ELR (cell line): ENCODE measurements around the gene COL19A1.

ENCODE experiments used
- DNase-seq: peaks from one replicate; pipeline ENCODE4 v3.0.0-alpha.2; 2015; ENCODE audit warnings: low read depth

The COL19A1 gene

GRCh38 chr6:70125602-70126001 is 259.2 kb downstream of the COL19A1 start:
- no peak for DNase-seq

GRCh38 chr6:70129341-70129740 is 263.0 kb downstream of the COL19A1 start:
- no peak for DNase-seq

GRCh38 chr6:70130865-70131264 is 264.5 kb downstream of the COL19A1 start:
- no peak for DNase-seq

GRCh38 chr6:70131528-70131927 is 265.2 kb downstream of the COL19A1 start:
- no peak for DNase-seq

GRCh38 chr6:70133246-70133645 is 266.9 kb downstream of the COL19A1 start:
- DNase-seq = no peak

GRCh38 chr6:70134542-70134941 is 268.2 kb downstream of the COL19A1 start:
- DNase-seq = no peak

- DNase-seq = no peak
Observed at GRCh38 chr6:70135219-70136160, 269.1 kb downstream of the COL19A1 start.

GRCh38 chr6:70136996-70137395 is 270.6 kb downstream of the COL19A1 start:
- no peak for DNase-seq

- DNase-seq = no peak
Observed at GRCh38 chr6:70140496-70140895, 274.1 kb downstream of the COL19A1 start.

- no peak for DNase-seq
Observed at GRCh38 chr6:70142034-70142433, 275.7 kb downstream of the COL19A1 start.

- DNase-seq = no peak
Observed at GRCh38 chr6:70145178-70145577, 278.8 kb downstream of the COL19A1 start.

- no peak for DNase-seq
Observed at GRCh38 chr6:70149209-70149788, 282.9 kb downstream of the COL19A1 start.

- no peak for DNase-seq
Observed at GRCh38 chr6:70150521-70150920, 284.2 kb downstream of the COL19A1 start.

- DNase-seq = no peak
Observed at GRCh38 chr6:70151616-70152015, 285.3 kb downstream of the COL19A1 start.

- no peak for DNase-seq
Observed at GRCh38 chr6:70152786-70153185, 286.4 kb downstream of the COL19A1 start.

GRCh38 chr6:70157086-70157485 is 290.7 kb downstream of the COL19A1 start:
- DNase-seq = no peak

GRCh38 chr6:70160276-70160675 is 293.9 kb downstream of the COL19A1 start:
- no peak for DNase-seq

- no peak for DNase-seq
Observed at GRCh38 chr6:70162972-70163371, 296.6 kb downstream of the COL19A1 start.

GRCh38 chr6:70163795-70164194 is 297.4 kb downstream of the COL19A1 start:
- no peak for DNase-seq

GRCh38 chr6:70164556-70164955 is 298.2 kb downstream of the COL19A1 start:
- DNase-seq = no peak

GRCh38 chr6:70166088-70166958 is 300.0 kb downstream of the COL19A1 start:
- DNase-seq = peak; percentile 62

- no peak for DNase-seq
Observed at GRCh38 chr6:70168681-70169377, 302.5 kb downstream of the COL19A1 start.
